ENCODE data around the gene SUCLA2. TPM values are rescaled to one million over a fixed set of nuclear protein-coding genes. Genes with fewer than 3 reads are reported as not detected.

The SUCLA2 gene
- polyA plus RNA-seq, 1 donor from 2014 or later: 137 TPM

DNA sequence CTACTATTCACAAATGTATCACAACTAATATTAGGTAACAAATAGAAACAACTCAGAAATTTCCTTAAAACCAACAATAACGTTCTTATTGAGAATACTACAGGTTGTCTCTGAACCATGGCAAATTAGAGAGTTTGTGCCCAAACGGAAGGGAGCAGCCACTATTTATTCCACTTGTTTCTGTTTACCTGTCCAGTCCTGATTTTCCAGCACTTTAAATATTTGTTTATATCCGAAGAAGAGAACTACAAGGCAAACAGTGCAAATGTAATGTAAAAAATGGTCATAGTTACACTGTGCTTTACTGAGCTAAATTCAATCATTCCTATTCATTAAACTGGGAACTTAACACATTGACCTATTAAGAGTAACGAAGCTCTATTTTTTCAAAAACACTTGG lies 9.2 kb downstream of the SUCLA2 start:
- Histone ChIP-seq H3K27me3 (ENCODE audit: insufficient read depth, low read depth, low read length) (no peaks in the 10 kb centered on the region), H3K9me3 (ENCODE audit: low read length) (no peaks in the 10 kb centered on the region), H4K20me1 (ENCODE audit: insufficient read depth) (no peaks in the 10 kb centered on the region), H3K4me2 (ENCODE audit: low read length) (no peak overlapping the region), H3K27ac (ENCODE audit: low read length) (no peak overlapping the region), H3K4me3 (ENCODE audit: low read length) (no peak overlapping the region), H3K9me2 (ENCODE audit: insufficient read depth, low read length) (no peaks in the 10 kb centered on the region), H3K36me3 (ENCODE audit: insufficient read depth, low read length) (no peaks in the 10 kb centered on the region), H3K9ac (ENCODE audit: low read length) (no peak overlapping the region), H3K79me2 (replicated peaks; ENCODE audit: insufficient read depth, low read length) (peaks cover 24% of the 10 kb centered on the region), H2AFZ (ENCODE audit: low read depth, low read length) (no peak overlapping the region), H3F3A (ENCODE audit: insufficient read depth, low read length, poor library complexity, severe bottlenecking) (no peaks in the 10 kb centered on the region)
- TF ChIP-seq EZH2 (IDR thresholded peaks at IDR 0.05; ENCODE audit: borderline replicate concordance, insufficient read depth, low read length, poor library complexity, severe bottlenecking): no peak
- no peak for TF ChIP-seq RAD21 (conservative IDR thresholded peaks at IDR 0.05)
- no peak for TF ChIP-seq EP300 (conservative IDR thresholded peaks at IDR 0.05; ENCODE audit: poor library complexity, severe bottlenecking)
- TF ChIP-seq POLR2AphosphoS5 (IDR thresholded peaks at IDR 0.05): no peak
- no peak for TF ChIP-seq MXI1 (conservative IDR thresholded peaks at IDR 0.05; ENCODE audit: poor library complexity, severe bottlenecking)
- TF ChIP-seq TAF1 (IDR thresholded peaks at IDR 0.05; ENCODE audit: low read depth): no peak
- TF ChIP-seq, protein P1, sequence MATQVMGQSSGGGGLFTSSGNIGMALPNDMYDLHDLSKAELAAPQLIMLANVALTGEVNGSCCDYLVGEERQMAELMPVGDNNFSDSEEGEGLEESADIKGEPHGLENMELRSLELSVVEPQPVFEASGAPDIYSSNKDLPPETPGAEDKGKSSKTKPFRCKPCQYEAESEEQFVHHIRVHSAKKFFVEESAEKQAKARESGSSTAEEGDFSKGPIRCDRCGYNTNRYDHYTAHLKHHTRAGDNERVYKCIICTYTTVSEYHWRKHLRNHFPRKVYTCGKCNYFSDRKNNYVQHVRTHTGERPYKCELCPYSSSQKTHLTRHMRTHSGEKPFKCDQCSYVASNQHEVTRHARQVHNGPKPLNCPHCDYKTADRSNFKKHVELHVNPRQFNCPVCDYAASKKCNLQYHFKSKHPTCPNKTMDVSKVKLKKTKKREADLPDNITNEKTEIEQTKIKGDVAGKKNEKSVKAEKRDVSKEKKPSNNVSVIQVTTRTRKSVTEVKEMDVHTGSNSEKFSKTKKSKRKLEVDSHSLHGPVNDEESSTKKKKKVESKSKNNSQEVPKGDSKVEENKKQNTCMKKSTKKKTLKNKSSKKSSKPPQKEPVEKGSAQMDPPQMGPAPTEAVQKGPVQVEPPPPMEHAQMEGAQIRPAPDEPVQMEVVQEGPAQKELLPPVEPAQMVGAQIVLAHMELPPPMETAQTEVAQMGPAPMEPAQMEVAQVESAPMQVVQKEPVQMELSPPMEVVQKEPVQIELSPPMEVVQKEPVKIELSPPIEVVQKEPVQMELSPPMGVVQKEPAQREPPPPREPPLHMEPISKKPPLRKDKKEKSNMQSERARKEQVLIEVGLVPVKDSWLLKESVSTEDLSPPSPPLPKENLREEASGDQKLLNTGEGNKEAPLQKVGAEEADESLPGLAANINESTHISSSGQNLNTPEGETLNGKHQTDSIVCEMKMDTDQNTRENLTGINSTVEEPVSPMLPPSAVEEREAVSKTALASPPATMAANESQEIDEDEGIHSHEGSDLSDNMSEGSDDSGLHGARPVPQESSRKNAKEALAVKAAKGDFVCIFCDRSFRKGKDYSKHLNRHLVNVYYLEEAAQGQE (IDR thresholded peaks at IDR 0.05; ENCODE audit: borderline replicate concordance): no peak
- TF ChIP-seq, protein P2, sequence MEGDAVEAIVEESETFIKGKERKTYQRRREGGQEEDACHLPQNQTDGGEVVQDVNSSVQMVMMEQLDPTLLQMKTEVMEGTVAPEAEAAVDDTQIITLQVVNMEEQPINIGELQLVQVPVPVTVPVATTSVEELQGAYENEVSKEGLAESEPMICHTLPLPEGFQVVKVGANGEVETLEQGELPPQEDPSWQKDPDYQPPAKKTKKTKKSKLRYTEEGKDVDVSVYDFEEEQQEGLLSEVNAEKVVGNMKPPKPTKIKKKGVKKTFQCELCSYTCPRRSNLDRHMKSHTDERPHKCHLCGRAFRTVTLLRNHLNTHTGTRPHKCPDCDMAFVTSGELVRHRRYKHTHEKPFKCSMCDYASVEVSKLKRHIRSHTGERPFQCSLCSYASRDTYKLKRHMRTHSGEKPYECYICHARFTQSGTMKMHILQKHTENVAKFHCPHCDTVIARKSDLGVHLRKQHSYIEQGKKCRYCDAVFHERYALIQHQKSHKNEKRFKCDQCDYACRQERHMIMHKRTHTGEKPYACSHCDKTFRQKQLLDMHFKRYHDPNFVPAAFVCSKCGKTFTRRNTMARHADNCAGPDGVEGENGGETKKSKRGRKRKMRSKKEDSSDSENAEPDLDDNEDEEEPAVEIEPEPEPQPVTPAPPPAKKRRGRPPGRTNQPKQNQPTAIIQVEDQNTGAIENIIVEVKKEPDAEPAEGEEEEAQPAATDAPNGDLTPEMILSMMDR (IDR thresholded peaks at IDR 0.05; ENCODE audit: poor library complexity, severe bottlenecking): no peak
- TF ChIP-seq SMC3 (conservative IDR thresholded peaks at IDR 0.05; ENCODE audit: poor library complexity): no peak

DNA sequence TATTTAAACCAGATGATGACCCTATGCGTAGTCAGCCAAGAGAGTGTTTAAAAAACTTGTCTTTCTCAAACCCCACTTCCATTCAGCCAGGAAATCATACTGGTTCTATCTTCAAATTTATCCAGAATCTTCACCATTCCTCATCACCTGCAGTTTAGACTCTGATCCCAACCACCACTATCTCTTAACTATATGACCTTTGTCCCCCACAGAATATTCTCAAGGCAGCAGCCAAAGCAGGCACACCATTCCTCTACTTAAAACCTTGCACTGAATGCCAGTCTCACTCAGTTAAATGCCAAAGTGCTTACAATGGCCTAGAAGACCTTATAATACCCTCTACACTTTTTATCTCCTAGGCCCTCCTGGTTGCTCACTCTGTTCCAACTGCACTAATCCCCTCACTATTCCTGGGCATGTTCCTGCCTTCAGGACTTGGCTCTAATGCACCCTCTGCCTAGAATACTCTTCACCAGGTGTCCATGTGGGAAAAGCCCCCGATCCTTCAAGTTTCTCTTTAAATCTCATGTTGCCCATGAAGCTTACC lies 10.1 kb downstream of the SUCLA2 start:
- Histone ChIP-seq H3K27ac (ENCODE audit: low read length) (no peak overlapping the region), H4K20me1 (ENCODE audit: insufficient read depth) (no peaks in the 10 kb centered on the region), H3F3A (ENCODE audit: insufficient read depth, low read length, poor library complexity, severe bottlenecking) (no peaks in the 10 kb centered on the region), H3K9me2 (ENCODE audit: insufficient read depth, low read length) (no peaks in the 10 kb centered on the region), H2AFZ (ENCODE audit: low read depth, low read length) (no peak overlapping the region), H3K9me3 (ENCODE audit: low read length) (no peaks in the 10 kb centered on the region), H3K36me3 (ENCODE audit: insufficient read depth, low read length) (peaks cover 7% of the 10 kb centered on the region), H3K9ac (ENCODE audit: low read length) (no peak overlapping the region), H3K27me3 (ENCODE audit: insufficient read depth, low read depth, low read length) (no peaks in the 10 kb centered on the region), H3K4me2 (ENCODE audit: low read length) (no peak overlapping the region), H3K79me2 (replicated peaks; ENCODE audit: insufficient read depth, low read length) (peaks cover 19% of the 10 kb centered on the region), H3K4me3 (ENCODE audit: low read length) (no peak overlapping the region)
- TF ChIP-seq MXI1 (conservative IDR thresholded peaks at IDR 0.05; ENCODE audit: poor library complexity, severe bottlenecking) (no peak), RAD21 (conservative IDR thresholded peaks at IDR 0.05) (no peak), EZH2 (IDR thresholded peaks at IDR 0.05; ENCODE audit: borderline replicate concordance, insufficient read depth, low read length, poor library complexity, severe bottlenecking) (no peak), POLR2AphosphoS5 (IDR thresholded peaks at IDR 0.05) (no peak), TAF1 (IDR thresholded peaks at IDR 0.05; ENCODE audit: low read depth) (no peak), SMC3 (conservative IDR thresholded peaks at IDR 0.05; ENCODE audit: poor library complexity) (no peak), EP300 (conservative IDR thresholded peaks at IDR 0.05; ENCODE audit: poor library complexity, severe bottlenecking) (no peak)
- TF ChIP-seq, protein P1 (IDR thresholded peaks at IDR 0.05; ENCODE audit: borderline replicate concordance): no peak
- TF ChIP-seq, protein P2 (IDR thresholded peaks at IDR 0.05; ENCODE audit: poor library complexity, severe bottlenecking): no peak
